SK-N-SH (cell line): ENCODE measurements around the gene KSR2. TPM values are rescaled to one million over a fixed set of nuclear protein-coding genes. Genes with fewer than 3 reads are reported as not detected.

ENCODE experiments used
- CTCF ChIA-PET: fragments of 300-600, 350-600 bp; formaldehyde crosslinking; extraction: SDS; loops from one replicate; lab custom pipeline; 2021; lab: Yijun Ruan, JAX
- POLR2A ChIA-PET: fragments of 350-600 bp; sonication (Branson Sonifier 250); formaldehyde crosslinking; extraction: SDS; loops from one replicate; lab custom pipeline; 2020; ENCODE audit warnings: antibody characterized with exemption, inconsistent platforms; lab: Yijun Ruan, JAX
- DNase-seq: peaks from one replicate; pipeline ENCODE4 v3.0.0; 2012
- H2AFZ ChIP-seq: fragments of 200-600 bp; sonication (generic); 2 replicates; pipeline ENCODE4 v1.8.1; 2016; ENCODE audit warnings: antibody characterized with exemption, mild to moderate bottlenecking, low read depth
- H3F3A ChIP-seq: fragments of 200-600 bp; sonication (generic); replicated peaks from 2 replicates; pipeline ENCODE3; 2016; ENCODE audit warnings: antibody characterized with exemption, mild to moderate bottlenecking; ENCODE audit not compliant: insufficient read depth
- H3K27ac ChIP-seq, 2 experiments: fragments of 200-500 bp in 1 of 2; fragments of 200-600 bp in 1 of 2; sonication (Bioruptor generic) in 1 of 2; sonication (generic), shearing (Covaris generic) in 1 of 2; 2 replicates each; pipeline versions ENCODE4 v1.5.1 to v1.6.1; 2014 to 2016; ENCODE audit warnings: low read depth in 2 of 2, inconsistent platforms in 1 of 2, low read length in 1 of 2, mild to moderate bottlenecking in 1 of 2, mixed read lengths in 1 of 2
- H3K27me3 ChIP-seq: fragments of 200-600 bp; sonication (generic), shearing (Covaris generic); 2 replicates; pipeline ENCODE4 v1.6.1; 2016; ENCODE audit warnings: mixed run types; ENCODE audit not compliant: insufficient read depth
- H3K36me3 ChIP-seq, 2 experiments: fragments of 200-500 bp in 1 of 2; fragments of 200-600 bp in 1 of 2; sonication (Bioruptor generic) in 1 of 2; sonication (generic) in 1 of 2; replicated peaks in 1 of 2; 2 replicates each; pipeline versions ENCODE3 to v1.5.1; 2014 to 2016; ENCODE audit warnings: low read length in 1 of 2, mild to moderate bottlenecking in 1 of 2; ENCODE audit not compliant: insufficient read depth in 2 of 2, control insufficient read depth in 1 of 2
- H3K4me1 ChIP-seq, 2 experiments: fragments of 200-500 bp in 1 of 2; fragments of 200-600 bp in 1 of 2; sonication (Bioruptor generic) in 1 of 2; sonication (generic), shearing (Covaris generic) in 1 of 2; 2 replicates each; pipeline versions ENCODE4 v1.5.1 to v1.6.1; 2014 to 2016; ENCODE audit warnings: low read depth in 1 of 2, low read length in 1 of 2, mixed run types in 1 of 2; ENCODE audit not compliant: insufficient read depth in 2 of 2, control insufficient read depth in 1 of 2
- H3K4me2 ChIP-seq: fragments of 200-600 bp; sonication (generic), shearing (Covaris generic); 2 replicates; pipeline ENCODE4 v1.6.1; 2017; ENCODE audit warnings: mixed run types
- H3K4me3 ChIP-seq, 2 experiments: fragments of 200-500 bp in 1 of 2; fragments of 200-600 bp in 1 of 2; sonication (Bioruptor generic) in 1 of 2; sonication (generic), shearing (Covaris generic) in 1 of 2; 2 replicates each; pipeline versions ENCODE4 v1.5.1 to v1.8.1; 2014 to 2016; ENCODE audit warnings: low read depth in 2 of 2, inconsistent platforms in 1 of 2, low read length in 1 of 2, mild to moderate bottlenecking in 1 of 2, mixed read lengths in 1 of 2, moderate library complexity in 1 of 2
- H3K79me2 ChIP-seq: fragments of 200-600 bp; sonication (generic); 2 replicates; pipeline ENCODE4 v1.8.1; 2017; ENCODE audit warnings: mild to moderate bottlenecking; ENCODE audit not compliant: insufficient read depth
- H3K9ac ChIP-seq: fragments of 200-600 bp; sonication (generic); 2 replicates; pipeline ENCODE4 v1.6.1; 2017; ENCODE audit warnings: mixed run types
- H3K9me2 ChIP-seq: fragments of 200-600 bp; sonication (generic); 2 replicates; pipeline ENCODE4 v1.6.1; 2017; ENCODE audit warnings: mixed run types
- H3K9me3 ChIP-seq: fragments of 200-600 bp; sonication (generic); 2 replicates; pipeline ENCODE4 v1.6.1; 2017; ENCODE audit warnings: mixed run types, mild to moderate bottlenecking, moderate library complexity
- H4K20me1 ChIP-seq: fragments of 200-600 bp; sonication (generic); 2 replicates; pipeline ENCODE4 v1.6.1; 2017; ENCODE audit warnings: mild to moderate bottlenecking, mixed run types; ENCODE audit not compliant: insufficient read depth
- CTCF ChIP-seq: fragments of 200-600 bp; sonication (generic); IDR thresholded peaks from 2 replicates; pipeline ENCODE4 v1.6.1; 2017; ENCODE audit warnings: antibody characterized with exemption, mild to moderate bottlenecking, moderate library complexity
- ELF1 ChIP-seq: IDR thresholded peaks from 2 replicates; pipeline ENCODE4 v1.4.0; 2012
- EP300 ChIP-seq, 2 experiments: IDR thresholded peaks; 2 replicates each; pipeline versions ENCODE4 v1.4.0 to v1.6.1; 2012; ENCODE audit warnings: borderline replicate concordance in 1 of 2, low read depth in 1 of 2, low read length in 1 of 2
- EZH2phosphoT487 ChIP-seq: fragments of 200-600 bp; sonication (generic); IDR thresholded peaks from 2 replicates; pipeline ENCODE4 v1.6.1; 2017; ENCODE audit warnings: low read depth, mixed run types, mild to moderate bottlenecking, antibody characterized with exemption, moderate library complexity, borderline replicate concordance
- FOSL2 ChIP-seq: IDR thresholded peaks from 2 replicates; pipeline ENCODE4 v1.4.0; 2012; ENCODE audit warnings: low read depth, mild to moderate bottlenecking, moderate library complexity, borderline replicate concordance
- FOXJ3 ChIP-seq: sonication (generic); formaldehyde crosslinking; IDR thresholded peaks from 2 replicates; pipeline ENCODE4 v1.5.1; 2020; ENCODE audit warnings: mild to moderate bottlenecking, missing genetic modification reagents
- FOXM1 ChIP-seq: IDR thresholded peaks from 2 replicates; pipeline ENCODE4 v1.4.0; 2012; ENCODE audit warnings: low read depth, mild to moderate bottlenecking
- GABPA ChIP-seq: IDR thresholded peaks from 2 replicates; pipeline ENCODE4 v1.4.0; 2012; ENCODE audit warnings: low read depth, mild to moderate bottlenecking
- IRF3 ChIP-seq: fragments of 150-350 bp; IDR thresholded peaks from 2 replicates; pipeline ENCODE4 v1.6.1; 2016; ENCODE audit warnings: mild to moderate bottlenecking, low read depth, low read length
- JUND ChIP-seq: IDR thresholded peaks from 2 replicates; pipeline ENCODE4 v1.4.0; 2012
- MAX ChIP-seq: IDR thresholded peaks from 2 replicates; pipeline ENCODE4 v1.4.0; 2012; ENCODE audit warnings: low read depth
- MEF2A ChIP-seq: IDR thresholded peaks from 2 replicates; pipeline ENCODE4 v1.4.0; 2012; ENCODE audit warnings: low read depth, borderline replicate concordance
- MXI1 ChIP-seq: IDR thresholded peaks from 2 replicates; pipeline ENCODE4 v1.6.1; 2012; ENCODE audit warnings: mild to moderate bottlenecking, low read depth, low read length, improper control_type of control experiment
- NFIC ChIP-seq: IDR thresholded peaks from 2 replicates; pipeline ENCODE4 v1.4.0; 2012; ENCODE audit warnings: borderline replicate concordance
- NRF1 ChIP-seq: IDR thresholded peaks from 2 replicates; pipeline ENCODE4 v1.6.1; 2012; ENCODE audit warnings: low read depth, mild to moderate bottlenecking, low read length
- POLR2AphosphoS5 ChIP-seq: IDR thresholded peaks from 2 replicates; pipeline ENCODE4 v1.6.1; 2012; ENCODE audit warnings: low read depth, low read length
- RAD21 ChIP-seq: IDR thresholded peaks from 2 replicates; pipeline ENCODE4 v1.6.1; 2012; ENCODE audit warnings: mild to moderate bottlenecking, low read length
- RFX5 ChIP-seq: IDR thresholded peaks from 2 replicates; pipeline ENCODE4 v1.6.1; 2012; ENCODE audit warnings: mild to moderate bottlenecking, improper control_type of control experiment, low read length
- RXRA ChIP-seq: IDR thresholded peaks from 2 replicates; pipeline ENCODE4 v1.4.0; 2012; ENCODE audit warnings: low read depth, mild to moderate bottlenecking, borderline replicate concordance
- SIN3A ChIP-seq: IDR thresholded peaks from 2 replicates; pipeline ENCODE4 v1.6.1; 2012; ENCODE audit warnings: low read depth, mild to moderate bottlenecking, low read length, moderate library complexity, borderline replicate concordance
- SMC3 ChIP-seq: IDR thresholded peaks from 2 replicates; pipeline ENCODE4 v1.6.1; 2012; ENCODE audit warnings: low read depth, low read length, improper control_type of control experiment
- TAF1 ChIP-seq: IDR thresholded peaks from 2 replicates; pipeline ENCODE4 v1.6.1; 2012; ENCODE audit warnings: low read depth, mild to moderate bottlenecking, low read length, moderate library complexity, borderline replicate concordance
- TCF12 ChIP-seq: IDR thresholded peaks from 2 replicates; pipeline ENCODE4 v1.4.0; 2012
- YY1 ChIP-seq: IDR thresholded peaks from 2 replicates; pipeline ENCODE4 v1.4.0; 2012; ENCODE audit warnings: low read depth, mild to moderate bottlenecking
- WGBS: methylation state at CpG from one replicate; pipeline ENCODE4 v1.1.6; 2017; ENCODE audit warnings: low lambda C conversion rate; 5-methylcytosine and 5-hydroxymethylcytosine counted together
- polyA plus RNA-seq, 3 experiments: library from polyadenylated mRNA; depleted of rRNA; stranded (reverse); fragments of >200 nt; gene quantifications; 2 replicates each; pipeline ENCODE4 v1.2.3, GENCODE V29; 2012

Gene KSR2
- polyA plus RNA-seq, 1 of the 3 experiments (the other 2 are of a cell fraction) = 0.12 TPM

GRCh38 chr12:117572755-117573154 is 396.0 kb downstream of the KSR2 start:
- H3K4me1 ChIP-seq = peaks cover 0 to 13% of the 10 kb centered on the region in 2 experiments; a peak in 1 of 4 replicates
- no peak overlapping the region for H3K4me3 ChIP-seq
- WGBS = 67% methylated on average over 4 of the region's 4 CpGs
- no peak overlapping the region for H3K27ac ChIP-seq
- TF ChIP-seq RAD21 (no peak), TAF1 (no peak), NFIC (no peak), POLR2AphosphoS5 (no peak), GABPA (no peak), MEF2A (no peak), EP300 (IDR thresholded peaks at IDR 0.05; ENCODE audit: borderline replicate concordance in 1 of 2, low read depth in 1 of 2, low read length in 1 of 2) (no peak), FOSL2 (no peak), IRF3 (no peak), ELF1 (no peak), NRF1 (no peak), TCF12 (no peak)
- TF ChIP-seq, all 33 proteins: peak for 0
- ChIA-PET POLR2A (no interaction called here), CTCF (interaction anchor here (1.1 to 1.6 kb wide), 3 partner anchors 15 to 206 kb away, joined by 3 to 5 read pairs (median 4); no protein-coding TSS in a partner anchor)
- no peaks in the 10 kb centered on the region for H3K27me3 ChIP-seq
- H3K4me2 ChIP-seq = no peak overlapping the region
- no peaks in the 10 kb centered on the region for H3K9me3 ChIP-seq
- H3K9ac ChIP-seq = no peak overlapping the region
- no peaks in the 10 kb centered on the region for H3K79me2 ChIP-seq
- no peak for DNase-seq
- no peak overlapping the region for H2AFZ ChIP-seq
- H4K20me1 ChIP-seq = no peaks in the 10 kb centered on the region
- no peaks in the 10 kb centered on the region for H3F3A ChIP-seq
- no peaks in the 10 kb centered on the region for H3K36me3 ChIP-seq
- no peaks in the 10 kb centered on the region for H3K9me2 ChIP-seq

- WGBS = 72% methylated on average over 3 of the region's 3 CpGs
- Histone ChIP-seq H3K27ac (no peak overlapping the region), H2AFZ (no peak overlapping the region), H4K20me1 (no peaks in the 10 kb centered on the region), H3K36me3 (no peaks in the 10 kb centered on the region), H3K9ac (no peak overlapping the region), H3K4me1 (peaks cover 0 to 7% of the 10 kb centered on the region in 2 experiments; a peak in 1 of 4 replicates), H3F3A (no peaks in the 10 kb centered on the region), H3K9me2 (no peaks in the 10 kb centered on the region), H3K4me2 (no peak overlapping the region), H3K79me2 (no peaks in the 10 kb centered on the region), H3K4me3 (no peak overlapping the region), H3K9me3 (no peaks in the 10 kb centered on the region), H3K27me3 (no peaks in the 10 kb centered on the region)
- ChIA-PET POLR2A (no interaction called here), CTCF (interaction anchor here (1.0 kb wide), 1 partner anchor 30 kb away, joined by 3 read pairs; no protein-coding TSS in a partner anchor)
- TF ChIP-seq RXRA = no peak
- no peak for TF ChIP-seq MXI1
- TF ChIP-seq NFIC = no peak
- TF ChIP-seq FOXJ3 = no peak
- no peak for TF ChIP-seq CTCF
- no peak for TF ChIP-seq NRF1
- TF ChIP-seq SMC3 = no peak
- no peak for TF ChIP-seq EZH2phosphoT487
- no peak for TF ChIP-seq JUND
- no peak for TF ChIP-seq ELF1
- TF ChIP-seq FOSL2 = no peak
- no peak for TF ChIP-seq GABPA
- no peak for TF ChIP-seq YY1
- no peak for TF ChIP-seq RFX5
- TF ChIP-seq RAD21 = no peak
- no peak for TF ChIP-seq FOXM1
- no peak for TF ChIP-seq IRF3
- no peak for TF ChIP-seq MAX
- TF ChIP-seq SIN3A = no peak
- DNase-seq = no peak
Measured at GRCh38 chr12:117571321-117571720, 397.5 kb downstream of the KSR2 start.
